Stimulated activated CD4-positive, alpha-beta T cell treated with anti-CD3 and anti-CD28 coated beads, Interleukin-12 subunit alpha, Interleukin-12 subunit beta, amount 100 ng/mL, for 48 hours (primary cell): ENCODE data around the gene SLC35B1.

ENCODE experiments used
- DNase-seq, 3 donors: peaks; one replicate each; pipeline ENCODE4 v3.0.0-alpha.2; 2020; ENCODE audit warnings: low read depth in 2 of 3, low spot score in 1 of 3

Gene SLC35B1, protein sequence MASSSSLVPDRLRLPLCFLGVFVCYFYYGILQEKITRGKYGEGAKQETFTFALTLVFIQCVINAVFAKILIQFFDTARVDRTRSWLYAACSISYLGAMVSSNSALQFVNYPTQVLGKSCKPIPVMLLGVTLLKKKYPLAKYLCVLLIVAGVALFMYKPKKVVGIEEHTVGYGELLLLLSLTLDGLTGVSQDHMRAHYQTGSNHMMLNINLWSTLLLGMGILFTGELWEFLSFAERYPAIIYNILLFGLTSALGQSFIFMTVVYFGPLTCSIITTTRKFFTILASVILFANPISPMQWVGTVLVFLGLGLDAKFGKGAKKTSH

DNA sequence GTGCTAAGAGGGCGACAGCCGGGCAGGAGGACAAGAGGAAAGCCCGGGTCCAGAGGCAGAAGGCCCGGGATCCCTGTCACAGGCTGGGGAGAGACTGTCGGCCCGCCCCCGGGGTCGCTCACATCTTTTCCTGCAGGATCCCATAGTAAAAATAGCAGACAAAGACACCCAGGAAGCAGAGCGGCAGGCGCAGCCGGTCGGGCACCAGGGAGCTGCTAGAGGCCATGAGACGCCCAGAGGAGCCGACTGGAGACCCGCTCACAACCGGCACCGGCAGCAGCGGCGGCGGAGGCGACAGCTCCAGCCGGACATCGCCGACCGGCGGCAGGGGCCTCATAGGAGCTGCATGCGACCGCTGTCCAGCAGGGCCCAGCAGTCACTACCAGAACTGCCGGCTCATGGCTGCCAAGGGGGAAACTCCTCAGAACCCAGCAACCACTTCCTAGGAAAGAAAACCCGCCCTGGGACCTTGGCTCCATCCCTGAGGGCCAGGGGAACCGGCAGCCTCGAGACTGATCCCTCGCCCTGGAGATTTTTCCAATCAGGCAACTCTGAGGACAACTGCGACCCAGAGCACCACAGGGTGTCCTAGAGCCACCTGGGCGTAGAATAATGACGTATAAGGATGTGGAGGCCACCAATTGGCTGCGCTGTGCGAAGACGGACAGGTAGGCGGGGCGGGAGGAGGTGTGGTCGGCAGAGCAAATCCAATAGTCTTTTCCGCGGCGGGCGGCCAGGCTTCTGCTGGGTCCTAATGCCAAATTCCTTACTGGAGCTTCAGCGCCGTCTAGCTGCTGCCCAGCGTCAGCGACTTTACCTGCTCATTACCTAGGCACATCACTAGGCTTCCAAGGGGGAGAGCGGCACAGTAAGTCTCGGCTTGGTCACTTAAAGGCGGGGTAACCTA is at the start of gene SLC35B1:
Gene SLC35B1, minus strand, starts transcription at position 357 of the 907 bp plus-strand sequence. Its CDS starts 131 bp downstream, at position 226.
- DNase-seq: peak; percentile 97 to 98 (median 97)

- no peak for DNase-seq
Observed at GRCh38 chr17:49757151-49757777, 49.5 kb upstream of the SLC35B1 start.

- no peak for DNase-seq
Observed at GRCh38 chr17:49756323-49757150, 48.8 kb upstream of the SLC35B1 start.

GRCh38 chr17:49755663-49756283 is 48.0 kb upstream of the SLC35B1 start:
- DNase-seq: no peak

GRCh38 chr17:49753959-49754391 is 46.2 kb upstream of the SLC35B1 start:
- no peak for DNase-seq

- no peak for DNase-seq
Observed at GRCh38 chr17:49752508-49752907, 44.7 kb upstream of the SLC35B1 start.

GRCh38 chr17:49749730-49750129 is 42.0 kb upstream of the SLC35B1 start:
- DNase-seq: no peak

DNA sequence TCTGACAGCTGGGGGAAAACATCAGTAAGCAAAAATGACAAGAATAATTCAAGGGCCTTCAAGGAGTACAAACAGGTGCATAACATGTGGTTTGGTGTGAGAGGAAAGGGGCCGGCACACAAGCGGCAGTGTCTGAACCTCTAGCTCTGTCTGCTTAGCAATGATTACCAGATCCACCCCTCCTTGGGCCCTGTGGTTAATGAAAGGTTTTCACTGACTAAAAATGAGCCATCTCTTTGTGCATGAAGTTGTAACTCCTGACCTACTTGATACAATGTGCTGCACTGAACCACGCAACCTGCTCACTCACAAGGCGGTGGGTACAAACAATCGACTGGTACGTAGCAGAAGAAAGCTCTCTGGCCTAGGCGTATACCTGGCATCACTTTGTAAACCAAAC is 41.0 kb upstream of the SLC35B1 start:
- DNase-seq: peak; percentile 47 to 52 (median 47)

DNA sequence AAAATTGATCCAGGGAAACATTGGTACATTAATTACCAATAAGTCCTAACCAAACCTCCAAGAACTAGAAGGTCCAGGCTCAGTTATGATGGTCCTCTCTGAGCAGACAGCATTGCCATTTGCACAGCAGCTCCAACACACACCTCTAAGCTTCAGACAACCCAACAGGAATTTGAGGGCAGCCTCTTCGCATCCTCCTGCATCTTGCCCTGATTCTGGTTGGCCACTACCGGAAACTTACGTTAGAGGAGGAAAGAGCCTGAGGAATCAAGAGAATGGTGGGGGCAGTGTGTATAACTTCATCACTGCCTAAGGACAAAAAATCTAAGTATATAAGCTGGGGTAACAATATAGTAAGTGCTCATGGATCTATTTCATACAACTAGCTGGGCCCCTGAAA is 40.5 kb upstream of the SLC35B1 start:
- DNase-seq: no peak

DNA sequence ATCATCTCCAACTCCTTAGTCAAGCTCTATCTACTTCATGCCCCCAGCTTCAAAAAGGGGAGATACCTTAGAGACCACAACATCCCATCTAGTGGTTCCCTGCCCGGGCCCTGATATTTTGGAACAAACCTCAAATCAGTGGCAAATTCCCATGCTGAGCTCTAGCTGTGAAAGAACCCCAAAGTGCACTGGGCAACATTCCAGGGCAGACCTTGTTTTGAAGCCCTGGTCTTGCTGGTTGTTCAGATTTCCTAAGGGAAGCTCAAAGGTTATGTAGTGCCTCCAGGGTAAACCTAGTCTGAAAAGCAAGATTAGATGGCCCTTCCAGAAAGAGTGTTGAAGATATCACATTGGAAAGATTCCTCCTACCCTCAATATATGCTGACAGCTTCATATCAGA is 39.9 kb upstream of the SLC35B1 start:
- DNase-seq: no peak

GRCh38 chr17:49746791-49747490 is 39.2 kb upstream of the SLC35B1 start:
- DNase-seq: no peak

DNA sequence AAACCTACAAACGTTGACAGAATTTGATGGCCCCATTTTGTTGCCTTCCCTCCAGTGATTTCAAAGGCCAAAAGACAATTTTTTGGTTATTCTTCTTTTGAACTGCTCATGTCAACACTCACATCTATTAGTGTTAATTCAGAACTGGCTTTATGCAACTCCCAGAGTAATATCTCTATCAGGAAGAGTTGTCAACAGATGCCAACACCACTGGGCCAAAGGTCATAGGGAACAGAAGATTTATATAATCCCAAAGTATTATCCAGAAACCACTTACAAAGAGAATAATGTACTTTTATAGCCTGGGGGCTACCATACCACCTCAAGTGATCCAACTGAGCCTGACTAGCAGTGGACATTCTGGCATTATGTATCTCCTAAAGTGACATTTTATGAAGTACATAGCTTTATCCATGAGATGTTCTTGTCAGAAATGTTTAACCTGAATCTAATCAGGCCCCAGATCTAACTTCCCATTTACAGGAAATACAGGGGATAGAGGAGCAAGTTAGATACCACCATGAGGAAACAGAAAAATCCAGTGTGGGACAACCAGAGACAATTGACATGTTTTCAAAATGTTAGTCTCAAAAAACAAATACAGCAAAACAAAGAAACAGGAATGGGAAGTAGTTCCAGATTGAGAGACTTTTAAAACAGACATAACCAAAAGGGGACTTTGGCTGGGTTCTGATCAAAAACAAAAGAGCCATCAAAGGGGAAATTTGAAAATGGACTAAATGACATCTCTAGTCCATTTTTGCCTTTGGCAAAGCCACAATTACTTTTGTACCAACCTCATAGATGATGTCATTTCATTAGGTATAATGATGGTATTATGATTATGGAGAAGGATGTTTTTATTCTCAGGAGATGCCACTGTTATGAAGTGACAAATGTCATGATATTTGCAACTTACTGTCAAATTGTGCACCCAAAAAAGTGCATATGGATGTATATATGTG is 37.7 kb upstream of the SLC35B1 start:
- DNase-seq: no peak

DNA sequence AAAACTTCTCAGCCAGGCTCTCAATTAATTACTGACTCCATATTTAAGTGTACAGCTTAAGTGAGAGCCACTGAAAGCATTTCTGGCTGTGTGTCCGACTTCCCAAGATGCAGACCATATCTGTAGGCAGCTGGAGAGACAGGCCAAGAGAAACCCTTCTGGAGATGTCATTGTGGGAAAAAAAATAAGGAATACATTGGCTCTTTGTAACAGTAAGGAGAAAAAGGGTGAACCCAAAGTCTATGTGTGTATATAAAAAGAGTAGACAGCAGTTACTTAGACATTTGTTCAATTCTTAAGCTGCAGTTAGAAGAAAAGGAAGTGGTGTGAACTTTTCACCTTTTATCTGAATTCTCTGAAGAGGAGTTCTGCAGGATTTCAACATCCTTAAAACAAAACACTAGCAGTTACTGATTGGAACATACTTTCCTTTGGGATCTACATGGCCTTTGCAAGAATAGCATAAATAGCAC is 34.4 kb upstream of the SLC35B1 start:
- DNase-seq: no peak

GRCh38 chr17:49741692-49742076 is 33.9 kb upstream of the SLC35B1 start:
- no peak for DNase-seq

DNA sequence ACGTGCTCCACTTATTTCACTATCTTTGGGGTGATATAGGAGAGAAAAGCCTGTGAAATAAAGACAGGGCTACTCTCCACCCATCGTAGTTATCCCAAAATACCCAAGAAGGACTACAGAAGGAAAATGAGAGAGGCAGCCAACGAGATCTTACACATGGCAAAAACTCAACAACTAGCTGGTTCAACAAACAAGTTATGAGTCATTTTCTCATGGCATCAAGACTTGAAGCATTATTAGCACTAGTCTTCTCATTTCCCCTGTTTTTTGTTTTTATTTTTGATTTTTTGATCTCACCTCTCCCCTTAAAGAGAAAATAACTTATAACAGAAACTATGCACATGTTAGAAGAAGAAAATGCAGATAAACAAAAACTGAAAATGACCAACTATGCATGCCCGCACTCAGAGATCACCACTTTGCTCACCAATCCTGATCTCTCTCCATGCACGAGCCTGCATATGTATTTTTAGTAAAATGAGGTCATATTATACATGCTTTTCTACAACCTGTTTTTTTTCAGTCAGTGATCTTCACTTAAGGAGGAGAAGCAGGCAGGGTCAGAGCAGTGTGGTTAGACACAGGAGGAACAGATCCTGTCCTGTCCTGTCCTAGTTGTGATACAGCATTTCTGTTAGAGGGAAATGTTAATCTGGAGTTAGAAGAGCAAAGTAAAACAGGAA is 33.4 kb upstream of the SLC35B1 start:
- DNase-seq: no peak

DNA sequence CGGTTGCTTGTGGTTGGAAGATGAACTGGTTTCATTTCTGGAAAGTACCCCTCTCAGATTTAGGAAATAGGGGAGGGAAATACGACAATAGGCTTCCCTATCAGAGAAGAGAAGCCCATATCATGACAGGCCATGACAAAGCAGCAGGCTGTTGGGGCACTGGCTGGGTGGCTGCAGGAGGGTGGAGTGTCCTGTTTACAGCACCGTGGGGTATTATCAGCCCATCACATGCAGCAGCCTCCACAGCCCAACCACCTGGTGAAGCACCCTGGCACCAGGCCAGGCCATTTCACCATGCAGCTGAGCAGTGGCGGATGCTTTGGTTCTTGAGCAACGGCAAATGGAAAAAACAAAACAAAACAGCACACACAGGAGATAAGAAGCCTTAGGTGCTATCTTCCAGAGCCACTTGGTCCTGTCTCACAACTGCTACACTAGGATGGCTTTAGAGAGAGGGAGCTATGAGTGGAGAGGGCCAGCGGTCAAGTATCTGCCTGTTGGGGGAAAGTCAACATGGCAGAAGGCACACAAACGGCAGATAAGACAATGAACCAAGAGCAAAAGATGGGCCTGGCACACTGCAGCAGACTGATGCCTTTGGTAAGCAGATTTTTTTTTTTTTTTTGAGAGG is 32.0 kb upstream of the SLC35B1 start:
- peak; percentile 65 to 75 (median 70) for DNase-seq

DNA sequence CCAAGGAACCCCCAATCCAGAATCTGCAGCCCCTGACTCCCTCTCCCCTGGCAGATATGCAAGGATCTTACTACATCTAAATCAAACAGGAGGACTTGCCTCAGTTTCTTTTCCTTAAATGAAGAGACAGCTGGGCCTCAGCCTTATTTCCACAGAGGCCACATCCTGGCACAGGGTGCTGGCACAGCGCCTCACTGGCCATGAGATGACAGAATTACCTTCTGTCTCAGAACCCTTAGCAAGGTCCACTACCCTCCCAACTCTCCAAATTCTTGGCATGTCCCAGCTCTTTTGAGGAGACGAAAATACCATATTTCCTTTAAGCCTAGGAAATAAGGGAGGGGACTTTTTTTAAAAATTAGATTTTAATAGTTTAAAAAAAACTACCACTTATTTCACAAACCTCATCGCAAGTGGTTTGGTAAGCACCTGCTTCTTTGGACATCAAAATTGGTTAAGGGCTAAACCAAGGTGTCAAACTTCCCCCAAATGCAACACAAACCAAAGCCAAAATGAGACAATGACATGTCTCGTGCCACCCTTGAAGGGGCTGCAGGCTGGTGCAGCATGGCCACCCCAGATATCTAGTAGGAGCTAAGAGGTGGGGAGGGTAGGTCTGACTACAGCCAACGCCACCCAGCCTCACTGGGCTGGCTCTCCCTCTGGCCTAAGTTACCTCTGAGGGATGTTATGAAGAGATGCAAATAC is 30.8 kb upstream of the SLC35B1 start:
- DNase-seq: no peak
